Muscle of leg (tissue), 11 donors: Measurements from ENCODE around the gene SORCS1. TPM values are rescaled to one million over a fixed set of nuclear protein-coding genes. Genes with fewer than 3 reads are reported as not detected.
"Not testable (repeated sequence)": the region's sequence is repeated elsewhere in the genome, so short reads cannot be mapped to it uniquely, and the experiment has no call there.

Experiments
- DNase-seq: peaks from one replicate; pipeline ENCODE4 v3.0.0; 2013
- H3K27ac ChIP-seq: one replicate; pipeline ENCODE4 v1.5.1; 2013; ENCODE audit warnings: mild to moderate bottlenecking, low read length, control low read depth
- H3K27me3 ChIP-seq: one replicate; pipeline ENCODE4 v1.6.1; 2013; ENCODE audit warnings: low read length; ENCODE audit not compliant: control insufficient read depth, insufficient read depth
- H3K36me3 ChIP-seq: one replicate; pipeline ENCODE4 v1.6.1; 2013; ENCODE audit warnings: low read length; ENCODE audit not compliant: control insufficient read depth, insufficient read depth
- H3K4me1 ChIP-seq: one replicate; pipeline ENCODE4 v1.6.1; 2013; ENCODE audit warnings: low read length; ENCODE audit not compliant: control insufficient read depth, insufficient read depth
- H3K4me3 ChIP-seq: one replicate; pipeline ENCODE4 v1.5.1; 2013; ENCODE audit warnings: low read length, control low read depth
- H3K9me3 ChIP-seq: replicated peaks from 2 replicates; pipeline ENCODE4 v1.6.1; 2013; ENCODE audit warnings: low read depth, low read length; ENCODE audit not compliant: control insufficient read depth
- WGBS: methylation state at CpG from one replicate; pipeline ENCODE4 v1.1.5; 2013; ENCODE audit warnings: missing lambda C conversion rate; ENCODE audit not compliant: insufficient coverage; 5-methylcytosine and 5-hydroxymethylcytosine counted together
- polyA plus RNA-seq, 8 donors: library from polyadenylated mRNA; unstranded; fragments of 120-200 nt; gene quantifications; one replicate each; pipeline versions ENCODE4 v1.2.1 to v1.2.3, GENCODE V29; 2013; ENCODE audit warnings: inconsistent platforms in 1 of 8, low replicate concordance in 1 of 8; ENCODE audit not compliant: insufficient read length in 8 of 8, insufficient read depth in 1 of 8
- total RNA-seq: library from RNA; stranded (reverse); fragments of 120-200 nt; gene quantifications from one replicate; pipeline ENCODE4 v1.2.4, GENCODE V29; 2013

Gene SORCS1
- total and polyA plus RNA-seq, 9 donors = 2.4 to 6.2 (median 3.8) TPM

- no peaks in the 10 kb centered on the region for H3K9me3 ChIP-seq
- no peak overlapping the region for H3K4me3 ChIP-seq
- H3K36me3 ChIP-seq = no peaks in the 10 kb centered on the region
- no peaks in the 10 kb centered on the region for H3K27me3 ChIP-seq
- H3K27ac ChIP-seq = no peak overlapping the region
- no peaks in the 10 kb centered on the region for H3K4me1 ChIP-seq
- WGBS = no CpG with 5 or more reads among the region's 1 CpG
- peak; percentile 34 for DNase-seq
Observed at GRCh38 chr10:106931853-106932249, 232.7 kb downstream of the SORCS1 start.

GRCh38 chr10:106931159-106931852 lies 233.2 kb downstream of the SORCS1 start:
- 17% methylated on average over 1 of the region's 5 CpGs for WGBS
- H3K36me3 ChIP-seq = no peaks in the 10 kb centered on the region
- peak; percentile 47 for DNase-seq

GRCh38 chr10:106930751-106931150 lies 233.8 kb downstream of the SORCS1 start:
- Histone ChIP-seq H3K9me3 (no peaks in the 10 kb centered on the region), H3K4me1 (no peaks in the 10 kb centered on the region), H3K4me3 (no peak overlapping the region), H3K36me3 (no peaks in the 10 kb centered on the region), H3K27ac (no peak overlapping the region), H3K27me3 (no peaks in the 10 kb centered on the region)
- WGBS = no CpG with 5 or more reads among the region's 1 CpG
- no peak for DNase-seq

More at GRCh38 chr10:106931159-106931852, 233.2 kb downstream of the SORCS1 start:
- Histone ChIP-seq H3K27ac (no peak overlapping the region), H3K27me3 (no peaks in the 10 kb centered on the region), H3K4me3 (no peak overlapping the region), H3K4me1 (no peaks in the 10 kb centered on the region), H3K9me3 (no peaks in the 10 kb centered on the region)

- WGBS = 83% methylated on average over 1 of the region's 6 CpGs
Observed at GRCh38 chr10:106929291-106929895, 235.1 kb downstream of the SORCS1 start.

GRCh38 chr10:106928151-106928550 lies 236.4 kb downstream of the SORCS1 start:
- not testable (repeated sequence) for DNase-seq, H3K4me1 ChIP-seq, H3K36me3 ChIP-seq, H3K9me3 ChIP-seq, H3K4me3 ChIP-seq, H3K27ac ChIP-seq, H3K27me3 ChIP-seq
- 93% methylated on average over 31 of the region's 33 CpGs for WGBS

More at GRCh38 chr10:106929291-106929895, 235.1 kb downstream of the SORCS1 start:
- Histone ChIP-seq H3K27me3 (no peaks in the 10 kb centered on the region), H3K4me1 (no peaks in the 10 kb centered on the region), H3K4me3 (no peak overlapping the region), H3K9me3 (no peaks in the 10 kb centered on the region), H3K36me3 (no peaks in the 10 kb centered on the region), H3K27ac (no peak overlapping the region)
- no peak for DNase-seq

GRCh38 chr10:106925191-106925590 lies 239.3 kb downstream of the SORCS1 start:
- no peak overlapping the region for H3K27ac ChIP-seq
- H3K4me3 ChIP-seq = no peak overlapping the region
- no peak for DNase-seq
- no peaks in the 10 kb centered on the region for H3K9me3 ChIP-seq
- no peaks in the 10 kb centered on the region for H3K36me3 ChIP-seq
- H3K27me3 ChIP-seq = no peaks in the 10 kb centered on the region
- H3K4me1 ChIP-seq = no peaks in the 10 kb centered on the region

- WGBS = 74% methylated on average over 3 of the region's 4 CpGs
- no peaks in the 10 kb centered on the region for H3K27me3 ChIP-seq
- H3K36me3 ChIP-seq = no peaks in the 10 kb centered on the region
- no peak overlapping the region for H3K4me3 ChIP-seq
- H3K27ac ChIP-seq = no peak overlapping the region
- no peaks in the 10 kb centered on the region for H3K9me3 ChIP-seq
- no peak for DNase-seq
- no peaks in the 10 kb centered on the region for H3K4me1 ChIP-seq
Observed at GRCh38 chr10:106920538-106920937, 244.0 kb downstream of the SORCS1 start.

GRCh38 chr10:106919871-106920282 lies 244.6 kb downstream of the SORCS1 start:
- Histone ChIP-seq H3K4me1 (no peaks in the 10 kb centered on the region), H3K36me3 (no peaks in the 10 kb centered on the region), H3K9me3 (no peaks in the 10 kb centered on the region), H3K4me3 (no peak overlapping the region), H3K27ac (no peak overlapping the region), H3K27me3 (no peaks in the 10 kb centered on the region)
- WGBS = no CpG with 5 or more reads among the region's 3 CpGs
- DNase-seq = no peak

GRCh38 chr10:106917452-106918055 lies 247.0 kb downstream of the SORCS1 start:
- Histone ChIP-seq H3K27me3 (no peaks in the 10 kb centered on the region), H3K36me3 (no peaks in the 10 kb centered on the region), H3K4me1 (no peaks in the 10 kb centered on the region), H3K4me3 (no peak overlapping the region), H3K9me3 (no peaks in the 10 kb centered on the region), H3K27ac (no peak overlapping the region)
- 43% methylated on average over 1 of the region's 4 CpGs for WGBS
- peak; percentile 28 for DNase-seq

- Histone ChIP-seq H3K4me3 (no peak overlapping the region), H3K27me3 (no peaks in the 10 kb centered on the region), H3K27ac (no peak overlapping the region), H3K9me3 (no peaks in the 10 kb centered on the region), H3K4me1 (no peaks in the 10 kb centered on the region), H3K36me3 (no peaks in the 10 kb centered on the region)
- no CpG with 5 or more reads among the region's 3 CpGs for WGBS
- DNase-seq = no peak
Observed at GRCh38 chr10:106914016-106914415, 250.5 kb downstream of the SORCS1 start.
